ENCODE results near the gene DCLRE1B. TPM values are rescaled to one million over a fixed set of nuclear protein-coding genes. Genes with fewer than 3 reads are reported as not detected.

The DCLRE1B gene
- total and polyA plus RNA-seq, 9 of the 15 experiments (the other 6 are each of a cell fraction or from before 2014, with no cell fraction given) = 10.6 to 28.8 (median 17.2) TPM

GRCh38 chr1:113905435-113905861 lies 322 bp downstream of the DCLRE1B start:
- H3K4me2 ChIP-seq (ENCODE audit: insufficient read depth, low read length) = peak overlapping the region; percentile 100
- in situ Hi-C loops (cut with MboI) = no loop called here
- ChIA-PET POLR2A (interaction anchor here (1.4 to 3.8 kb wide), 5 partner anchors 9 to 94 kb away, joined by 4 to 64 read pairs (median 8); partner anchors contain the start of genes HIPK1 and RSBN1), CTCF (ENCODE audit: low intra/inter-chr PET ratio) (interaction anchor here (1.1 to 3.7 kb wide), 3 partner anchors 68 to 101 kb away, joined by 3 to 23 read pairs (median 3); no protein-coding TSS in a partner anchor)
- FAIRE-seq = no peak
- peaks cover 10 to 19% of the 10 kb centered on the region in 2 experiments; a peak in 4 of 5 replicates for H3K4me1 ChIP-seq (replicated peaks in 1 of 2; ENCODE audit: control insufficient read depth in 2 of 2, insufficient read depth in 2 of 2, low read length in 2 of 2)
- H3K27ac ChIP-seq (ENCODE audit: extremely low read depth, low read depth, low read length) = peak overlapping the region; percentile 93
- peak overlapping the region; percentile 94 for H2AFZ ChIP-seq (ENCODE audit: low read depth, low read length)
- intact Hi-C loops (cut with micrococcal nuclease) = loop anchor here (1.0 kb wide), 4 partner anchors 24 to 146 kb away; partner anchors contain the start of genes HIPK1 and PHTF1
- peak overlapping the region; percentile 89 to 99 for H3K9ac ChIP-seq (ENCODE audit: insufficient read depth in 1 of 2, low read depth in 2 of 2, low read length in 2 of 2)
- peak overlapping the region; percentile 65 for H3K4me3 ChIP-seq
- no peaks in the 10 kb centered on the region for H3K9me3 ChIP-seq (replicated peaks; ENCODE audit: control insufficient read depth, insufficient read depth, low read depth, low read length)
- H3K9me1 ChIP-seq (ENCODE audit: control insufficient read depth, insufficient read depth, low read length) = no peaks in the 10 kb centered on the region
- peaks cover 56% of the 10 kb centered on the region for H3K36me3 ChIP-seq (ENCODE audit: control insufficient read depth, insufficient read depth, low read length)
- DNase-seq (ENCODE audit: extremely low read depth in 1 of 4, low spot score in 3 of 4) = peak; percentile 36 to 56 (median 48)
- WGBS (ENCODE audit: insufficient coverage, low coverage, missing lambda C conversion rate) = under 1% methylated on average over 17 of the region's 17 CpGs
- H4K20me1 ChIP-seq (replicated peaks; ENCODE audit: control insufficient read depth, insufficient read depth, low read length) = no peaks in the 10 kb centered on the region
- TSS peak; percentile 68 for BruUV-seq (replicated peaks)
- peaks cover 48% of the 10 kb centered on the region for H3K79me2 ChIP-seq (ENCODE audit: control insufficient read depth, insufficient read depth, low read length)
- ATAC-seq = peak; percentile 40
- H3K27me3 ChIP-seq (ENCODE audit: control insufficient read depth in 2 of 2, insufficient read depth in 2 of 2, low read length in 2 of 2) = no peaks in the 10 kb centered on the region
- TF ChIP-seq CHCHD3 (CRISPR knock-in tag; IDR thresholded peaks at IDR 0.05) (no peak), ZNF197 (CRISPR knock-in tag; IDR thresholded peaks at IDR 0.05; ENCODE audit: low read depth) (no peak), ZNF77 (CRISPR knock-in tag; IDR thresholded peaks at IDR 0.05) (no peak), ETV1 (tag; conservative IDR thresholded peaks at IDR 0.05; ENCODE audit: low read depth) (no peak), LCOR (CRISPR knock-in tag; IDR thresholded peaks at IDR 0.05) (peak; percentile 79; the same call in 1 of the 2 replicates), ESRRA (IDR thresholded peaks at IDR 0.05; ENCODE audit: borderline replicate concordance, low read depth) (no peak), ZZZ3 (IDR thresholded peaks at IDR 0.05) (no peak; the same call in 1 of the 2 replicates), IRF2 (CRISPR knock-in tag; IDR thresholded peaks at IDR 0.05) (no peak), ELF4 (CRISPR knock-in tag; IDR thresholded peaks at IDR 0.05) (no peak), CEBPZ (IDR thresholded peaks at IDR 0.05; ENCODE audit: borderline replicate concordance, low read depth, low read length) (no peak), ZNF311 (CRISPR knock-in tag; IDR thresholded peaks at IDR 0.05) (no peak), ZNF280A (IDR thresholded peaks at IDR 0.05; ENCODE audit: low read depth, partially characterized antibody) (no peak), RAD21 (CRISPR knock-in tag; conservative IDR thresholded peaks at IDR 0.05 in 1 of 2, IDR thresholded peaks at IDR 0.05 in 1 of 2) (no peak), BRF1 (IDR thresholded peaks at IDR 0.05; ENCODE audit: borderline replicate concordance, extremely low read depth, insufficient read length) (no peak), GABPA (tag; conservative IDR thresholded peaks at IDR 0.05; ENCODE audit: low read depth) (no peak), SRSF1 (IDR thresholded peaks at IDR 0.05; ENCODE audit: low read depth, low read length) (no peak), ZNF584 (CRISPR knock-in tag; IDR thresholded peaks at IDR 0.05; ENCODE audit: low read depth) (no peak), HNRNPL (IDR thresholded peaks at IDR 0.05; ENCODE audit: low read depth, low read length) (0 out of 2 replicates have a peak, but pooled peaks have one; percentile 17), MAFG (tag; conservative IDR thresholded peaks at IDR 0.05) (no peak)

All from K562 (cell line).